Measurements from ENCODE around the gene ZNF512B. TPM values are rescaled to one million over a fixed set of nuclear protein-coding genes. Genes with fewer than 3 reads are reported as not detected.
"Not testable (repeated sequence)": the region's sequence is repeated elsewhere in the genome, so short reads cannot be mapped to it uniquely, and the experiment has no call there.

Gene ZNF512B
- total RNA-seq, 1 experiment from 2014 or later = 47.9 TPM

GRCh38 chr20:63917811-63918210 lies 51.9 kb downstream of the ZNF512B start:
- ChIA-PET POLR2A (no interaction called here), CTCF (interaction anchor here (0.6 kb wide), 1 partner anchor 88 kb away, joined by 3 read pairs; no protein-coding TSS in a partner anchor)
- Histone ChIP-seq H3K27me3 (replicated peaks; ENCODE audit: control insufficient read depth, insufficient read depth, low read length) (no peaks in the 10 kb centered on the region), H3K9me3 (peaks cover 20% of the 10 kb centered on the region), H3K4me3 (ENCODE audit: low read depth, low read length) (no peak overlapping the region), H3K4me1 (peaks cover 9% of the 10 kb centered on the region; the same call in 1 of the 2 replicates), H3K36me3 (ENCODE audit: control insufficient read depth, insufficient read depth, low read length) (peaks cover 5% of the 10 kb centered on the region)
- H3K27me3 Mint-ChIP-seq (ENCODE audit: insufficient read depth, unreplicated experiment) = no peaks in the 10 kb centered on the region
- H3K36me3 Mint-ChIP-seq (ENCODE audit: insufficient read depth, unreplicated experiment) = peaks cover 92% of the 10 kb centered on the region
- H3K27ac Mint-ChIP-seq (ENCODE audit: unreplicated experiment) = no peak overlapping the region
- no peak for TF ChIP-seq CTCF (IDR thresholded peaks at IDR 0.05; ENCODE audit: insufficient read depth in 1 of 2, low read depth in 1 of 2, low read length in 1 of 2, severe bottlenecking in 1 of 2, unreplicated experiment in 1 of 2)
- intact Hi-C loops (cut with micrococcal nuclease; ENCODE audit: unreplicated experiment) = no loop called here
- H3K4me1 Mint-ChIP-seq (ENCODE audit: low read depth, unreplicated experiment) = peaks cover 13% of the 10 kb centered on the region
- no peak overlapping the region for H3K4me3 Mint-ChIP-seq (ENCODE audit: unreplicated experiment)
- BruUV-seq (replicated peaks) = no TSS peak
- DNase-seq = no peak
- H3K9me3 Mint-ChIP-seq (ENCODE audit: unreplicated experiment) = peaks cover 10% of the 10 kb centered on the region

- H3K36me3 ChIP-seq (ENCODE audit: control insufficient read depth, insufficient read depth, low read length); H3K27ac Mint-ChIP-seq (ENCODE audit: unreplicated experiment); BruUV-seq (replicated peaks); H3K4me3 ChIP-seq (ENCODE audit: low read depth, low read length); H3K4me3 Mint-ChIP-seq (ENCODE audit: unreplicated experiment); H3K27me3 Mint-ChIP-seq (ENCODE audit: insufficient read depth, unreplicated experiment); H3K4me1 ChIP-seq; CTCF ChIA-PET; H3K27me3 ChIP-seq (replicated peaks; ENCODE audit: control insufficient read depth, insufficient read depth, low read length); intact Hi-C loops (cut with micrococcal nuclease; ENCODE audit: unreplicated experiment); H3K9me3 Mint-ChIP-seq (ENCODE audit: unreplicated experiment): not testable (repeated sequence)
- Mint-ChIP-seq H3K4me1 (ENCODE audit: low read depth, unreplicated experiment) (peaks cover 14% of the 10 kb centered on the region), H3K36me3 (ENCODE audit: insufficient read depth, unreplicated experiment) (peaks cover 83% of the 10 kb centered on the region)
- POLR2A ChIA-PET = interaction anchor here (1.0 kb wide), 1 partner anchor 40 kb away, joined by 4 read pairs; the partner anchor contains the start of gene UCKL1
- peak; percentile 71 for DNase-seq
- peaks cover 20% of the 10 kb centered on the region for H3K9me3 ChIP-seq
Observed at GRCh38 chr20:63916371-63916939, 53.3 kb downstream of the ZNF512B start.

GRCh38 chr20:63915471-63915870 lies 54.3 kb downstream of the ZNF512B start:
- BruUV-seq (replicated peaks) = no TSS peak
- H3K4me3 ChIP-seq (ENCODE audit: low read depth, low read length) = no peak overlapping the region
- Mint-ChIP-seq H3K36me3 (ENCODE audit: insufficient read depth, unreplicated experiment) (peaks cover 83% of the 10 kb centered on the region), H3K9me3 (ENCODE audit: unreplicated experiment) (peaks cover 10% of the 10 kb centered on the region), H3K27ac (ENCODE audit: unreplicated experiment) (no peak overlapping the region), H3K4me3 (ENCODE audit: unreplicated experiment) (no peak overlapping the region), H3K4me1 (ENCODE audit: low read depth, unreplicated experiment) (peaks cover 14% of the 10 kb centered on the region), H3K27me3 (ENCODE audit: insufficient read depth, unreplicated experiment) (no peaks in the 10 kb centered on the region)
- CTCF ChIA-PET = interaction anchor here (0.6 kb wide), 1 partner anchor 42 kb away, joined by 3 read pairs; no protein-coding TSS in a partner anchor
- no peak for TF ChIP-seq CTCF (IDR thresholded peaks at IDR 0.05; ENCODE audit: insufficient read depth in 1 of 2, low read depth in 1 of 2, low read length in 1 of 2, severe bottlenecking in 1 of 2, unreplicated experiment in 1 of 2)
- H3K9me3 ChIP-seq = peaks cover 20% of the 10 kb centered on the region
- intact Hi-C loops (cut with micrococcal nuclease; ENCODE audit: unreplicated experiment) = no loop called here
- no peaks in the 10 kb centered on the region for H3K27me3 ChIP-seq (replicated peaks; ENCODE audit: control insufficient read depth, insufficient read depth, low read length)
- H3K36me3 ChIP-seq (ENCODE audit: control insufficient read depth, insufficient read depth, low read length) = peaks cover 5% of the 10 kb centered on the region
- no peak for DNase-seq
- POLR2A ChIA-PET = interaction anchor here (0.6 to 1.0 kb wide), 3 partner anchors 41 to 325 kb away, joined by 4 to 6 read pairs (median 5); partner anchors contain the start of gene UCKL1
- peaks cover 9% of the 10 kb centered on the region; the same call in 1 of the 2 replicates for H3K4me1 ChIP-seq

Measured in Caco-2 (cell line).